CD4-positive, alpha-beta T cell (primary cell): ENCODE measurements around the gene UGT1A5. TPM values are rescaled to one million over a fixed set of nuclear protein-coding genes. Genes with fewer than 3 reads are reported as not detected.

ENCODE experiments used
- ATAC-seq: fragments of 200-7000 bp; cut with Tn5 transposase; one replicate; pipeline ENCODE4 v1.10.0; 2022; ENCODE audit warnings: mild to moderate bottlenecking; ENCODE audit not compliant: poor library complexity
- CTCF ChIA-PET: fragments of 350-600 bp; sonication (Branson Sonifier 250); formaldehyde crosslinking; loops from one replicate; lab custom pipeline; 2021; ENCODE audit warnings: antibody characterized with exemption, inconsistent platforms; lab: Charles Lee
- POLR2A ChIA-PET: fragments of 350-600 bp; sonication (Branson Sonifier 250); formaldehyde crosslinking; loops from one replicate; lab custom pipeline; 2021; ENCODE audit warnings: antibody characterized with exemption, inconsistent platforms; lab: Charles Lee
- DNase-seq, 14 experiments: peaks; one replicate each; pipeline ENCODE4 v3.0.0-alpha.2; 2013 to 2020; ENCODE audit warnings: mixed read lengths in 2 of 14
- H3K27ac ChIP-seq, 2 donors: one replicate each; pipeline versions ENCODE4 v1.5.1 to v1.7.0; 2013; ENCODE audit warnings: low read length in 2 of 2, low read depth in 1 of 2, mild to moderate bottlenecking in 1 of 2
- H3K27me3 ChIP-seq, 2 experiments: 1 replicate in 1 of 2; 2 replicates in 1 of 2; pipeline versions ENCODE4 v1.6.1 to v1.7.0; 2013; ENCODE audit warnings: low read length in 2 of 2, control low read depth in 1 of 2, mild to moderate bottlenecking in 1 of 2, moderate library complexity in 1 of 2; ENCODE audit not compliant: insufficient read depth in 2 of 2, control insufficient read depth in 1 of 2
- H3K36me3 ChIP-seq: one replicate; pipeline ENCODE4 v1.6.1; 2013; ENCODE audit warnings: low read length, control low read depth; ENCODE audit not compliant: insufficient read depth
- H3K4me1 ChIP-seq: one replicate; pipeline ENCODE4 v1.6.1; 2013; ENCODE audit warnings: low read length, control low read depth; ENCODE audit not compliant: insufficient read depth
- H3K4me3 ChIP-seq: one replicate; pipeline ENCODE4 v1.5.1; 2013; ENCODE audit warnings: mild to moderate bottlenecking, low read length, moderate library complexity
- H3K9me3 ChIP-seq, 2 experiments: 1 replicate in 1 of 2; 2 replicates in 1 of 2; pipeline versions ENCODE4 v1.6.1 to v1.7.0; 2013; ENCODE audit warnings: low read length in 2 of 2, mild to moderate bottlenecking in 2 of 2, control low read depth in 1 of 2, moderate library complexity in 1 of 2; ENCODE audit not compliant: control insufficient read depth in 1 of 2, insufficient read depth in 1 of 2
- H3K27ac Mint-ChIP-seq: one replicate; pipeline ENCODE4 v1.8.0; 2020; ENCODE audit warnings: mixed read lengths
- H3K27me3 Mint-ChIP-seq: one replicate; pipeline ENCODE4 v1.8.0; 2021; ENCODE audit warnings: mixed read lengths
- H3K36me3 Mint-ChIP-seq: one replicate; pipeline ENCODE4 v1.8.0; 2021; ENCODE audit warnings: low read depth, mixed read lengths
- H3K4me1 Mint-ChIP-seq: one replicate; pipeline ENCODE4 v1.8.0; 2021; ENCODE audit warnings: low read depth, mixed read lengths
- H3K4me3 Mint-ChIP-seq: one replicate; pipeline ENCODE4 v1.8.0; 2020; ENCODE audit warnings: mild to moderate bottlenecking, mixed read lengths
- H3K9me3 Mint-ChIP-seq: one replicate; pipeline ENCODE4 v1.8.0; 2020; ENCODE audit warnings: mixed read lengths
- CTCF ChIP-seq: fragments of 200-600 bp; IDR thresholded peaks from one replicate; pipeline ENCODE4 v1.8.0; 2022; ENCODE audit warnings: antibody characterized with exemption, mild to moderate bottlenecking
- intact Hi-C, 2 experiments: fragments of 100-400 bp; cut with DNase I in 1 of 2; cut with micrococcal nuclease in 1 of 2; formaldehyde crosslinking; loops; one replicate each; pipeline versions ENCODE4 v1.15.1 to v1.9.0; 2023 to 2025; cut with DNase I, micrococcal nuclease
- total RNA-seq, 174 experiments: library from RNA in 2 of 174; stranded (reverse) in 2 of 174; gene quantifications; one replicate each; pipeline ENCODE4 v1.2.3 and lab custom pipeline; 2021 to 2026

UGT1A5 gene
- total RNA-seq, 2 experiments from 2014 or later: not detected

GRCh38 chr2:233820774-233821105 lies 108.0 kb downstream of the UGT1A5 start:
- no peak overlapping the region for H3K4me3 ChIP-seq
- Mint-ChIP-seq H3K36me3 (no peaks in the 10 kb centered on the region), H3K9me3 (no peaks in the 10 kb centered on the region), H3K4me1 (no peaks in the 10 kb centered on the region), H3K27me3 (peaks cover 7% of the 10 kb centered on the region), H3K4me3 (no peak overlapping the region), H3K27ac (no peak overlapping the region)
- no peak overlapping the region for H3K27ac ChIP-seq
- CTCF ChIA-PET: no interaction called here
- no peaks in the 10 kb centered on the region for H3K4me1 ChIP-seq
- peaks cover 0 to 8% of the 10 kb centered on the region in 2 experiments for H3K9me3 ChIP-seq
- intact Hi-C loops: no loop called here
- peak in 1 of 14 experiments; percentile 15 for DNase-seq
- TF ChIP-seq CTCF: no peak
- H3K27me3 ChIP-seq: peaks cover 0 to 5% of the 10 kb centered on the region in 2 experiments
- POLR2A ChIA-PET: no interaction called here
- ATAC-seq: no peak
- H3K36me3 ChIP-seq: no peaks in the 10 kb centered on the region

GRCh38 chr2:233821196-233821595 lies 108.5 kb downstream of the UGT1A5 start:
- TF ChIP-seq CTCF: no peak
- Mint-ChIP-seq H3K4me3 (no peak overlapping the region), H3K27ac (no peak overlapping the region), H3K27me3 (peaks cover 7% of the 10 kb centered on the region), H3K9me3 (no peaks in the 10 kb centered on the region), H3K4me1 (no peaks in the 10 kb centered on the region), H3K36me3 (no peaks in the 10 kb centered on the region)
- no peak overlapping the region for H3K4me3 ChIP-seq
- H3K27me3 ChIP-seq: peaks cover 0 to 5% of the 10 kb centered on the region in 2 experiments
- ChIA-PET CTCF (no interaction called here), POLR2A (no interaction called here)
- H3K36me3 ChIP-seq: no peaks in the 10 kb centered on the region
- no peaks in the 10 kb centered on the region for H3K4me1 ChIP-seq
- DNase-seq (peak in 1 of 14 experiments; percentile 12), ATAC-seq (no peak)
- intact Hi-C loops: no loop called here
- H3K9me3 ChIP-seq: peaks cover 0 to 8% of the 10 kb centered on the region in 2 experiments
- H3K27ac ChIP-seq: no peak overlapping the region

GRCh38 chr2:233821709-233822100 lies 109.0 kb downstream of the UGT1A5 start:
- CTCF ChIA-PET: no interaction called here
- Mint-ChIP-seq H3K9me3 (no peaks in the 10 kb centered on the region), H3K4me3 (no peak overlapping the region), H3K27me3 (peaks cover 7% of the 10 kb centered on the region), H3K27ac (no peak overlapping the region), H3K4me1 (no peaks in the 10 kb centered on the region), H3K36me3 (no peaks in the 10 kb centered on the region)
- POLR2A ChIA-PET: no interaction called here
- H3K4me1 ChIP-seq: no peaks in the 10 kb centered on the region
- intact Hi-C loops: no loop called here
- DNase-seq: peak in 2 of 14 experiments; percentile 0 to 12
- H3K27ac ChIP-seq: no peak overlapping the region
- no peaks in the 10 kb centered on the region for H3K36me3 ChIP-seq
- peaks cover 0 to 8% of the 10 kb centered on the region in 2 experiments for H3K9me3 ChIP-seq
- no peak overlapping the region for H3K4me3 ChIP-seq
- no peak for ATAC-seq
- H3K27me3 ChIP-seq: peaks cover 0 to 2% of the 10 kb centered on the region in 2 experiments
- TF ChIP-seq CTCF: no peak
